ELR (cell line): Measurements from ENCODE around the gene RHOT1.

Source experiments
- DNase-seq: peaks from one replicate; pipeline ENCODE4 v3.0.0-alpha.2; 2015; ENCODE audit warnings: low read depth

Gene RHOT1

GRCh38 chr17:32269377-32269776 is 127.1 kb downstream of the RHOT1 start:
- DNase-seq, result no peak

- DNase-seq, result no peak
Observed at GRCh38 chr17:32271844-32272243, 129.5 kb downstream of the RHOT1 start.

GRCh38 chr17:32274101-32274500 is 131.8 kb downstream of the RHOT1 start:
- no peak for DNase-seq

GRCh38 chr17:32274643-32275042 is 132.3 kb downstream of the RHOT1 start:
- DNase-seq, result no peak
